HG02885 (cell line): ENCODE data around the gene TBC1D2.

Experiments used
- ATAC-seq: cut with Tn5 transposase; IDR thresholded peaks from one replicate; pipeline ENCODE4 v1.9.1; 2021; ENCODE audit warnings: mild to moderate bottlenecking; ENCODE audit not compliant: unreplicated experiment, poor library complexity

TBC1D2 gene

DNA sequence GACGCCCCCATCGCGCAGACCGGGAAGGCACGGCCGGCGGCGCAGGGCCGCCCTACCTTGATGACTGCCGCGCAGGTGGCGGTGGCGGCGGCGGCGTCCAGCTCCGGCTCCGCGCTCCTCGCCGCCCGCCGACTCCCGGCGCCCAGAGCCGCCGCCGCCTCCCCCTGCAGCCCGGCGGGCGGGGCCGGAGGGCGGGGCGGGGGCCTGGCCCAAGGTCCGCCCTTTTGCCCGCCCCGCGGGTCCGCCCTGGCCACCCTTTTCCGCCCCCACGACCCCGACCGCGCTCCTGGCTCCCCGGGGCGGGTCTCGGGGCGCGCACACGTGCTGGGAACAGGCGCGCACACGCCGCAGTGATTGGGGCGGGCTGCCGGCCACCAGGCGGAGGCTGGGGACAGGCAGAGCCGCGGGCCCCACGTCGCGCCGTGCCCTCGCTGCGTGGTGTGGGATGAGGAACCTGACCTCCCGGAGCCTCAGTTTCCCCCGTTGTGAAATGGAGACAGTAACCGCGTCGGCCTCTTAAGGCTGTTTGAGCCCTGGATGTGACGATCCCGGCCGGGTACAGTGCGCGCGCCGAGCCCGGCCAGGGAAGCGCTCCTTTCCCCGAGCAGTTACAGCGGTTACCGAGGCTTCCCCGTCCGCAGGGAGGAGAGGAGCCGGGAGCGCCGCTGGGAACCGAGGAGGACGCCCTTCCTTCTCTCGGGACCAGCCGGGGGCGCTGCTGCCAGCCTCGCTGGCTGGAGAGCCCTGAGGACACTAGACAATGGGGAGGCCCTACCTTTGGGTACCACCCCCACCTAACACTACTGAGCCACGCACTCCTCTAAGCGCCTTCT is 62.7 kb downstream of the TBC1D2 start, which contains the start of gene CORO2A:
Gene CORO2A, minus strand, starts transcription at position 135 of the 833 bp plus-strand sequence. CDS start 34,977 bp downstream, outside the sequence.
- peak; percentile 72 for ATAC-seq

DNA sequence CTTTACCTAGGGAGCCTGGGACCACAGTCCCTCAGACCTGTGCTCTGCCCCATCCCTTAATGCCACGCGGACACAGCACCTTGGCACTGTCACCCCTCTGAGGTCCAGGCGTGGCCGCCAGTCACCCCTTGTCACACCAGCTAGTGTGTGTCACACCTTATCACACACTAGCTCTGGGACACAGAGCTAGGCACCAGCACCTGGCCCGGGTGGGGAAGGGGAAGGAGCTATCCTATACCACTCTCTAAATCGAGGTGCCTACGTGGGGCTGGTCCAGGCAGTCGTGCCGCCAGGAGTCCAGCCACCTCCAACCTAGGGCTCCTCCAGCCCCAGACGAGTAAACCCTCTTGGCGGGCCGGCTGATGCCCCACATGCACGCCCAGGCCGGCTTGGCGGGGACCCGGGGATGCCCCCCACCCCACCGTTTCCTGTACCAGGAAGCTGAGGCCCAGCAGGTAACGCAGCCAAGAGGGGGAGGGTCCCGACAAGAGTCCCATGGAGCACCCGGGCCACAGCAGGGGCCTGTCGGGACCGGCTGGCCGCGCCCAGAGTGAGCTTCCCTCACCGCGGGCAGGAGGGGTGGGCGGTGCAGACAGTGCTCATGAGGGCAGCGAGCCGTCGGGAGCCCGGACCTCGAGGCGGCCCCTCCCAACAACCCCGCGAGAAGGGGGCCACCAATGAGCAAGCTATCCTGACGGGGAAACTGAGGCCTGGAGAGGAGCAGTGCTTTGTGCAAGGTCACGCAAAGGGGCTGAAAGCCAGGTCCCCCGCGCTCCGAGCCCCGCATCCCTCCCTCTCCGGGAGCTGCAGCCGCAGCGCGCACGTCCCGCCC is 63.6 kb downstream of the TBC1D2 start:
- no peak for ATAC-seq

DNA sequence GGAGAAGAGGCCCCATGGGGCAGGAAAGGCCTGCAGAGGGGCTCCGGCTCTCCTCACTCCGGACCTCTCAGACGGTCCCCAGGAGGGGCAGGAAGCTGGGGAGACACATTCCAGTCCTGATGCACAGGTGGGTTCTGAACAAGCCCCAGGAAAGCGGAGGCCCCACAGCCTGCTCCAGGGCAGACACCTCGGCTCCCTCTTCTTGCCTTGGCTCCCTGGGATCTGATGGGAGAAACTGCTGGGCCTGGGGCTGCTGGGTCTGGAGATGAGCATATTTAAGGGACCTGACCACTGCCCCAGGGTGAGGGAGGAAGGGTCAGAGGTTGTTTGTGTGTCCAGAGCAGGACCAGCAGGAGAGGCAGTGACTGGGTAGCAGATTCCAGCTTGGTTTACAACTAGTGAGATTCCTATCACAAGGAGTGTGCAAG is 64.3 kb downstream of the TBC1D2 start:
- ATAC-seq, result no peak

DNA sequence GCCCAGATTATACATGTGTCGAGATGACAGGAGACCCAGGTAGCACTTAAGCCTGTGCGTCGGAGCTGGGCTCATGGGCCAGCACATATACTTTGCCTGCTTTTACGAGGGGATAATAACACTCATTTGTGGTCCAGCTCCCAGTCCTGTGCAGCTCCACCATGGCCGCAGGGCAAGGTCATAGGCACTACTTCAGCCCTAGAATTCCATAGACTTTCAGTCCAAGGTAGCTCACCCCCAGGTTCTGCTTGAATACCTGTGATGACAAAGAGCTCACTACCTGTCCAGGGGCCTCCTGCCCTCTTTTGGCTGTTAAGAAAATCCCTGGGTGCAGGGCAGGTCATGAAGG is 64.7 kb downstream of the TBC1D2 start:
- no peak for ATAC-seq

- no peak for ATAC-seq
Measured at GRCh38 chr9:98189412-98189811, 66.0 kb downstream of the TBC1D2 start.

DNA sequence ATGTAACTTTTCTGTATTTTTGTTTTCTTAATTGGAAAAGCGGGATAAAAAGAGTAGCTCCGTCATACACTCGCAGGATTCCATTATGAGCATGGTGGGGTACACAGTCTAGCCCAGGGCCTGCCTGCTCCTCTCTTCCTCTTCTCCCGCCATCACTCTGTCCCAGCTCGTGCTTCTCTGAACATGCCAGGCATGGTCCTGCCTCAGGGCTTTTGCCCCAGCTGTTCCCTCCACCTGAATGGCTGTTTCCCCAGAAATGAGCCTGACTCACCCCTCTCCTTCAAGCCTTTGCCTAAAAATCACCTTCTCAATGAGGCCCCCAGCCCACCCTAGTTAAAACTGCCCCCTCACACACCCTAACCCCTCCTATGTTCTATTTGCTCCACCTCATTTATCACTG is 67.5 kb downstream of the TBC1D2 start:
- ATAC-seq, result no peak

DNA sequence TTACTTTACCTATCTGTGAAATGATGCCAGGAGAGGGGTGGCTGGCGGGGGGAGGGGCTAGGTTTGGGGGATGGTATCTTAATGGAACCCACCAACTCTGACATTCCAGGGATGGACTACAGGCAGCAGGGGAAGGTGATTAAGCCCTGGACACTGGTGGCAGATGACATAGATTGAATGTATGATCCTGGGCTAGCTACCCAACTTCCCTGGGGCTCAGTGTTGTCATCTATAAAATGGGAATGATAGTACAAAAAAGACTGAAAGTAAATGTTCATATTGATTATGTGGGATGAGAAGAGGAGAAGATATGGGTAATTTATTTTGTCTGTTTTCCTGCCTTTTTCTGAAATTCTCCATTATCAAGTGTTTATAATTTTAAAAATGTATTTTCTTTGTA is 69.2 kb downstream of the TBC1D2 start:
- no peak for ATAC-seq

DNA sequence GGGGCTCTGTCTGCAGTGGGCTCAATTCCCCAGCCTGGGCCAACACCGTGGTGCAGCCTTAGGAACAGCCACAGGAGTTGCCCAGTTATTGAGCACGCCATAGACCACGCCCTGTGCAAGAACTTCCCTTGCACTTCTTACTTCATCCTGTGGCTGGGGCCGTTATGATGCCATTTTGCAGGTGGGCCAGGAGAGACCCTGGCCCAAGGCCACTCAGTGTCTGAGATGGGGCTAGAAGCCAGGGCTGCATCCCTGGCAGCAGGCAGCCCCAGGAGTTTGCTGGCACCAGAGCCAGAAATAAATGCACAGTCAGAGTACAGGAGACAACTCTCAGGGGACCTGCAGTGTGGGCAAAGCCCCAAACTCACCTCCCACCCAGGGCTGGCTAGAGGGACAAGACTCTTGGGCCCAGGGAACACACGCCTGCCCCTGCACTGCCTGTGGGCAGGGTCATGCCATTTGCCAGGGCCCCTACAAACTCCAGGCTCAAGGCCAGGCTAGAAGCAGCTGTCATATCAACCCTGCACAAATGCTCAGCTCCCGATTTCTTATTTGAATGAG is 69.8 kb downstream of the TBC1D2 start:
- no peak for ATAC-seq

GRCh38 chr9:98185021-98185567 is 70.4 kb downstream of the TBC1D2 start:
- no peak for ATAC-seq

DNA sequence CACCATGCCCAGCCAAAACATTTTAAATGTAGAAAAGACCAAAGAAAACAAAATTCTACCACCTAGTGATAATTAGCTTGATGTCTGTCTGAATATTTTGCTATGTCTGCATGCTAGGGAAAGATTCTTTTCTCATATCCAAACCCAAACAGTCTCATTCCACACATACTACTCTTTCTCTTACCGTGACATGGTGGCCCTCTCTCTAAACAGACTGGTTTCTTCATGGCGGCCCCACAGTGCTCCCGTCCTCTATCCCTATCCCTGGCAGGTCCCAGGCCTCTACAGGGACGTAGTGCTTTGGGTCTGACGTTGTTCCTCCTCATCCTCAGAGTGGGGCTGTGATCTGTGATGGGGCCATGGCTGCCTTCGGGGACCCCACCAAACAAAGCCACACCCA is 71.1 kb downstream of the TBC1D2 start:
- no peak for ATAC-seq

DNA sequence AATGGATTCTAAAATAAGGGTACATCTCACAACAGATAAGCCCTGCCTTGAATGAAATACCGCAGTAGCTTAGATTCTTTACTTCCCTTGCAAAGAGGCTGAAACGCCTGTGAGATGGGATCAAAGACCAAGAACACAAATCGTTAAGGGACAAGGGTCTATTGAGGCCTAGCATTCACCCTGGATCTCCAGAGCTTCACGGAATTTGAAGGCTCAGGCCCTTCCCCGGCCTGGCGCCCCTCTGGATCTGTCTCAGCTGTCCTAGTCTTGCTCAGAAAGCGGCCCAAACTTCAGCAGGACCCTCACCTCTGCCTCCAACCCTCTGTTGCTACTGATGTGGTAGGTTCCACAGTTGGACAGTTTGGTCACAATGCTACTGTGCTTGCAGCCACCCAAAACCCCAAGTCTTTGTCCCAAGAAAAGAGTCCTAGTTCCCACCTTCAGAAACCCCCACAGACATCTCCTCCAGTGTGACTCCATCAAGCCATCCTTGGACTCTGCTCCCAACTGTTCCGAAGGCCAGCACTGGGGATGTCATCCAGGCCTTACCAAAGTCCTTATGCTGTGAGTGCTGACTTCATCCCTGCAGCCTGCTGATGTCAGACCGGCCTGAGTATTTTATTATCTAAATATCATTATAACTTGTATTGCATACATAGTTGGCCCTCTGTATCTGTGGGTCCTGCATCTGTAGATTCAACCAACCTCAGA is 72.4 kb downstream of the TBC1D2 start:
- no peak for ATAC-seq

DNA sequence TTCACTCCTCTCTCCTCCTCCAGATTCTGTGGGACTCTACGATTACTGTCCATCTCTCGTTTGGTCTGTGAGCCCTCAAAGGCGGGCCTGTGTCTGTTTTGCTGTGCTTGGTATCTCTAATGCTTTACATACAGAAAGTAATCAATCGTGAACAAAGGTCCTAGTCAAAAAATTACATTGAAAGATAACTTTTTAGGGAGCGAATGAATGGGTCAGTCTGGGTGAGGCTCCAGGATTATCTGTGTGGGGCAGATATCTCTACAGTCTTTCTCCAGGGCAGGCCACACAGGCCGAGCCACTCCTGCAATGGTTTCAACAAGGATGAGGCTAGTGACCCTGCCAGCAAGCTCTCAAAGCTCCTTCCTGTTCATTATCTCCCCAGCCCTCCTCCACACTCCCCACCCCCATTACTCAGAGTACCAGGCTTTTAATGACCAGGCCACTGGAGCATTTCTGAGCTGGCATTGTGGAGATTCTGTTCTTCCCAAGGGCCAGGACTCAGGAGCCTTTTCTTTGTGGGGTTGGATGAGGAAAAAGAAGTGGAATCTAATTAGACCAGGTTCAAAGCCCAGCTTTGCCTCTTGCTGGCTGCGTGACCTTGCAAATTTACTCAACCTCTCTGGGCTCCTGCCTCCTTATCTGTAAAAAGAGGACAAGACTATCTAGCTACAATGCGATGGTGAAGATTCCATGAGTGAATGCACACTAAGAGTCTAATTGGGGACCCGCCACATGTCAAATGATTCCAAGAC is 73.2 kb downstream of the TBC1D2 start:
- ATAC-seq, result no peak

- no peak for ATAC-seq
Measured at GRCh38 chr9:98181746-98182068, 73.7 kb downstream of the TBC1D2 start.

DNA sequence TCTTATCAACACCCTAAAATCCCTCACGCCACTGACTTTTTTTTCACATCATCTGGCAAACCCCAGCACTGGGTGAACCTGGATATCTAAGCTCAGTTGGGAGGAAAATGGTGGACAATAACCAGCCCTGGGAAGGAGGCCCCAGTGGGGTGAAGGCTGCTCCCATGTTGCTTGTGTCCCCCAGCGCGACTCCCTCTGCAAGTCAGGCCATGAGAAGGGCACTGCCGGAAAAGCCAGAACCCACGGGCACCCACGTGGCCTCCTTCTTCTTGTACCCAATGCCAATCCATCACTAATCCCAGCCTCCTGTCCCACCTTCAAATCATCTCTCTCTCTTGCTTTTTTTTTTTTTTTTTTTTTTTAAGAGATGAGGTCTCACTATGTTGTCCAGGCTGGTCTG is 74.5 kb downstream of the TBC1D2 start:
- ATAC-seq, result no peak

GRCh38 chr9:98178874-98179850 is 76.3 kb downstream of the TBC1D2 start:
- ATAC-seq, result no peak

- ATAC-seq, result no peak
Measured at GRCh38 chr9:98176391-98177259, 78.8 kb downstream of the TBC1D2 start.

DNA sequence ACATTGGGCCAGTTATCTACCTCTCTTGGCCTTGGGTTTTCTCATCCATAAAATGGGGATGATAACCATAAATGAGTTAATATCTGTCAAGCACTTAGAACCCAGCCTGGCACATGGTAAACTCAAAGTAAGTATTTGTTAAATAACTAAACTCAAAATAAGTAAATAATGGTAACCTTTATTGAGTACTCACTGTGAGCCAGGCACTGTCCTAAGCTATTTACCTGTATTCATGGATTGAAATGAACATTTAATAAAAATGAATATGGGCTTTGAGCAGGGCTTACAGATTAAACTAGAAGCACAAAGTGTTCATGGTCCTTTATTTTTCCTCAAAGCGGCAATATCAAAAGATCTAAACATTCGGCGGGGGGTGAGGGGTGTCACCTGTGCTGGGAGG is 79.7 kb downstream of the TBC1D2 start:
- no peak for ATAC-seq
